HK-2 (cell line): ENCODE data around the gene ANO3.
"Not testable (repeated sequence)": the region's sequence is repeated elsewhere in the genome, so short reads cannot be mapped to it uniquely, and the experiment has no call there.

Source experiments
- DNase-seq: peaks from one replicate; pipeline ENCODE4 v3.0.0-alpha.2; 2018; ENCODE audit not compliant: unreplicated experiment

Gene ANO3

GRCh38 chr11:26573896-26574295 lies 242.0 kb downstream of the ANO3 start:
- DNase-seq, result no peak

- no peak for DNase-seq
Measured at GRCh38 chr11:26575946-26576345, 244.0 kb downstream of the ANO3 start.

- DNase-seq, result no peak
Measured at GRCh38 chr11:26578998-26579661, 247.2 kb downstream of the ANO3 start.

- no peak for DNase-seq
Measured at GRCh38 chr11:26579683-26580082, 247.8 kb downstream of the ANO3 start.

- no peak for DNase-seq
Measured at GRCh38 chr11:26580929-26581328, 249.0 kb downstream of the ANO3 start.

GRCh38 chr11:26583550-26583949 lies 251.6 kb downstream of the ANO3 start:
- DNase-seq, result no peak

GRCh38 chr11:26584818-26585217 lies 252.9 kb downstream of the ANO3 start:
- no peak for DNase-seq

GRCh38 chr11:26587073-26587472 lies 255.1 kb downstream of the ANO3 start:
- no peak for DNase-seq

GRCh38 chr11:26593691-26594090 lies 261.8 kb downstream of the ANO3 start:
- no peak for DNase-seq

GRCh38 chr11:26595207-26595865 lies 263.4 kb downstream of the ANO3 start:
- not testable (repeated sequence) for DNase-seq

- DNase-seq, result not testable (repeated sequence)
Measured at GRCh38 chr11:26597049-26597689, 265.2 kb downstream of the ANO3 start.

GRCh38 chr11:26597899-26598298 lies 266.0 kb downstream of the ANO3 start:
- no peak for DNase-seq

GRCh38 chr11:26599425-26599824 lies 267.5 kb downstream of the ANO3 start:
- no peak for DNase-seq

- no peak for DNase-seq
Measured at GRCh38 chr11:26599876-26600434, 268.0 kb downstream of the ANO3 start.

- no peak for DNase-seq
Measured at GRCh38 chr11:26607725-26608506, 276.0 kb downstream of the ANO3 start.

- DNase-seq, result no peak
Measured at GRCh38 chr11:26608507-26609146, 276.7 kb downstream of the ANO3 start.

- no peak for DNase-seq
Measured at GRCh38 chr11:26613759-26614158, 281.8 kb downstream of the ANO3 start.

- DNase-seq, result no peak
Measured at GRCh38 chr11:26618441-26618840, 286.5 kb downstream of the ANO3 start.

GRCh38 chr11:26620282-26621045 lies 288.5 kb downstream of the ANO3 start:
- DNase-seq, result no peak

GRCh38 chr11:26621132-26621531 lies 289.2 kb downstream of the ANO3 start:
- no peak for DNase-seq

- no peak for DNase-seq
Measured at GRCh38 chr11:26622181-26622580, 290.3 kb downstream of the ANO3 start.
